ENCODE measurements around the gene RUNX3. TPM values are rescaled to one million over a fixed set of nuclear protein-coding genes. Genes with fewer than 3 reads are reported as not detected.

The RUNX3 gene
- total RNA-seq, 1 experiment from 2014 or later = 22.6 TPM

DNA sequence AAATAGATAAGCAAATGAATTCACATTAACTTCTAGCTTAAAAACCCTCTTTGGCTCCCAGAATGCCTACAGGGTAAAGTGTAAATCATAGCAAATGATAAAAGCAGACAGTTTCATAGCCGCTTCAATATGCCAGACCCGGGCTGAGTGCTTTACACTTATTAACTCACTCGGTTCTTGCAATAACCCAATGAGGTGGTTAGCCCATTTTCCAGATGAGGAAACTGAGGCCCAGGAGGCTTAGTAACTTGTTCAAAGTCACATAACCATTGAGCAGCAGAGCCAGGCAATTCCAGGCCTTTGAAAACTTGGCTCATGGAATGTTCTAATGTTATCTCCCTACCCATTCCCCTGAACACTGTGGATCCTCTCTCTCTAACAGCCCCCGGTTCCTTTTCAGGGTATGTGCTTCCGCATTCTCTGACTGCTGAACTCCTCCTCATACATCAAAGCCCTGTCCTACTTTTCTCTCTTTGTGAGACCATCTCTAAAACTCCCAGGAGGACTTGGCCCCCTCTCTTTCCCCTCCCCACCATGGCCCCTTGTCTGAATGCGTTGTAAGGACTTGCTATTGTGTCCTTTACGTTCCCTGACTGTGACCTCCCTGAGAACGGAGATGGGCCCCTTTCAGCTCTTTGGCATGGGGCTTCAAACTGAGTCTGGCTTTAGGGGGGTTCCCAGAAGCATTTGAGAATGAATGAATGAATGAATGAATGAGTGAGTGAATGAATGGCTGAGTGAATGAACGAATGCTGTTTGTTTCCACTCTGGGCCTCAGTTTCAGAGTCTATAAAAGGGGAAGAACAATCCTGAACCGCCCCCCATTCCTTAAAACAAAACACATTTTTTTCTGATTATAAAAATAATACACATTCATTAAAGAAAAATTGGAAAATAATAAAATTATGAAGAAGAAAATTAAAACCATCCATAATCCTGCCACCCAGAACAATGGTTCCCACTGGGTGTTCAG lies 15.6 kb upstream of the RUNX3 start:
- no TSS peak for BruUV-seq (replicated peaks)

GRCh38 chr1:24944318-24944717 lies 14.2 kb upstream of the RUNX3 start:
- H3K4me3 ChIP-seq (replicated peaks in 1 of 2; ENCODE audit: low read depth in 1 of 2, low read length in 2 of 2) = no peak overlapping the region
- no peak for DNase-seq (ENCODE audit: low read depth, low spot score)
- no peak overlapping the region for H3K4me2 ChIP-seq (ENCODE audit: low read length)
- H3K27ac ChIP-seq (ENCODE audit: low read depth, low read length) = no peak overlapping the region
- H4K20me1 ChIP-seq (ENCODE audit: insufficient read depth) = no peaks in the 10 kb centered on the region
- no peaks in the 10 kb centered on the region for H3K9me3 ChIP-seq (ENCODE audit: control insufficient read depth in 1 of 2, insufficient read depth in 1 of 2, low read depth in 1 of 2, low read length in 2 of 2)
- intact Hi-C loops (cut with micrococcal nuclease) = no loop called here
- no peaks in the 10 kb centered on the region for H3K4me1 ChIP-seq (ENCODE audit: control insufficient read depth in 1 of 2, insufficient read depth in 2 of 2, low read length in 2 of 2)
- RAD21 ChIA-PET (ENCODE audit: low non-redundant PET in 1 of 2, low total read pairs in 2 of 2, uncharacterized antibody in 2 of 2, unreplicated experiment in 2 of 2) = no interaction called here
- BruUV-seq (replicated peaks) = no TSS peak
- no peaks in the 10 kb centered on the region for H3K9me2 ChIP-seq (ENCODE audit: insufficient read depth)
- no peaks in the 10 kb centered on the region for H3K36me3 ChIP-seq (ENCODE audit: control insufficient read depth in 1 of 2, insufficient read depth in 2 of 2, low read length in 2 of 2)
- TF ChIP-seq POLR2A (IDR thresholded peaks at IDR 0.05; ENCODE audit: borderline replicate concordance, extremely low read depth, insufficient read depth, insufficient read length) (no peak), SP1 (IDR thresholded peaks at IDR 0.05; ENCODE audit: low read depth) (no peak), RAD21 (IDR thresholded peaks at IDR 0.05; ENCODE audit: low read depth) (no peak), SRF (IDR thresholded peaks at IDR 0.05; ENCODE audit: low read depth) (no peak), ZFX (IDR thresholded peaks at IDR 0.05) (no peak), ZNF274 (IDR thresholded peaks at IDR 0.05; ENCODE audit: low read depth, low read length) (no peak), CEBPB (IDR thresholded peaks at IDR 0.05; ENCODE audit: low read depth) (no peak), POLR2AphosphoS5 (IDR thresholded peaks at IDR 0.05; ENCODE audit: low read depth, low read length) (no peak), FOSL1 (IDR thresholded peaks at IDR 0.05; ENCODE audit: low read depth) (no peak)
- TF ChIP-seq, protein P1, sequence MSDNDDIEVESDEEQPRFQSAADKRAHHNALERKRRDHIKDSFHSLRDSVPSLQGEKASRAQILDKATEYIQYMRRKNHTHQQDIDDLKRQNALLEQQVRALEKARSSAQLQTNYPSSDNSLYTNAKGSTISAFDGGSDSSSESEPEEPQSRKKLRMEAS (IDR thresholded peaks at IDR 0.05) = no peak
- TF ChIP-seq, protein P2, sequence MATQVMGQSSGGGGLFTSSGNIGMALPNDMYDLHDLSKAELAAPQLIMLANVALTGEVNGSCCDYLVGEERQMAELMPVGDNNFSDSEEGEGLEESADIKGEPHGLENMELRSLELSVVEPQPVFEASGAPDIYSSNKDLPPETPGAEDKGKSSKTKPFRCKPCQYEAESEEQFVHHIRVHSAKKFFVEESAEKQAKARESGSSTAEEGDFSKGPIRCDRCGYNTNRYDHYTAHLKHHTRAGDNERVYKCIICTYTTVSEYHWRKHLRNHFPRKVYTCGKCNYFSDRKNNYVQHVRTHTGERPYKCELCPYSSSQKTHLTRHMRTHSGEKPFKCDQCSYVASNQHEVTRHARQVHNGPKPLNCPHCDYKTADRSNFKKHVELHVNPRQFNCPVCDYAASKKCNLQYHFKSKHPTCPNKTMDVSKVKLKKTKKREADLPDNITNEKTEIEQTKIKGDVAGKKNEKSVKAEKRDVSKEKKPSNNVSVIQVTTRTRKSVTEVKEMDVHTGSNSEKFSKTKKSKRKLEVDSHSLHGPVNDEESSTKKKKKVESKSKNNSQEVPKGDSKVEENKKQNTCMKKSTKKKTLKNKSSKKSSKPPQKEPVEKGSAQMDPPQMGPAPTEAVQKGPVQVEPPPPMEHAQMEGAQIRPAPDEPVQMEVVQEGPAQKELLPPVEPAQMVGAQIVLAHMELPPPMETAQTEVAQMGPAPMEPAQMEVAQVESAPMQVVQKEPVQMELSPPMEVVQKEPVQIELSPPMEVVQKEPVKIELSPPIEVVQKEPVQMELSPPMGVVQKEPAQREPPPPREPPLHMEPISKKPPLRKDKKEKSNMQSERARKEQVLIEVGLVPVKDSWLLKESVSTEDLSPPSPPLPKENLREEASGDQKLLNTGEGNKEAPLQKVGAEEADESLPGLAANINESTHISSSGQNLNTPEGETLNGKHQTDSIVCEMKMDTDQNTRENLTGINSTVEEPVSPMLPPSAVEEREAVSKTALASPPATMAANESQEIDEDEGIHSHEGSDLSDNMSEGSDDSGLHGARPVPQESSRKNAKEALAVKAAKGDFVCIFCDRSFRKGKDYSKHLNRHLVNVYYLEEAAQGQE (IDR thresholded peaks at IDR 0.05; ENCODE audit: low read depth) = no peak
- TF ChIP-seq, protein P3, sequence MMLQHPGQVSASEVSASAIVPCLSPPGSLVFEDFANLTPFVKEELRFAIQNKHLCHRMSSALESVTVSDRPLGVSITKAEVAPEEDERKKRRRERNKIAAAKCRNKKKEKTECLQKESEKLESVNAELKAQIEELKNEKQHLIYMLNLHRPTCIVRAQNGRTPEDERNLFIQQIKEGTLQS (IDR thresholded peaks at IDR 0.05) = no peak
- POLR2A ChIA-PET = no interaction called here
- H2AFZ ChIP-seq (ENCODE audit: low read depth, low read length, poor library complexity, severe bottlenecking) = no peak overlapping the region
- CTCF ChIA-PET = no interaction called here
- no peaks in the 10 kb centered on the region for H3K79me2 ChIP-seq (ENCODE audit: insufficient read depth, low read length)
- ATAC-seq = no peak
- no peak overlapping the region for H3K9ac ChIP-seq (ENCODE audit: low read length)
- no peaks in the 10 kb centered on the region for H3K27me3 ChIP-seq (ENCODE audit: insufficient read depth, low read length)

More for the DNA sequence above, 15.6 kb upstream of the RUNX3 start:
- Histone ChIP-seq H3K27ac (ENCODE audit: low read depth, low read length) (no peak overlapping the region), H3K9me3 (ENCODE audit: control insufficient read depth in 1 of 2, insufficient read depth in 1 of 2, low read depth in 1 of 2, low read length in 2 of 2) (no peaks in the 10 kb centered on the region), H3K79me2 (ENCODE audit: insufficient read depth, low read length) (no peaks in the 10 kb centered on the region), H3K27me3 (ENCODE audit: insufficient read depth, low read length) (no peaks in the 10 kb centered on the region), H4K20me1 (ENCODE audit: insufficient read depth) (no peaks in the 10 kb centered on the region), H3K36me3 (ENCODE audit: control insufficient read depth in 1 of 2, insufficient read depth in 2 of 2, low read length in 2 of 2) (no peaks in the 10 kb centered on the region), H3K4me2 (ENCODE audit: low read length) (no peak overlapping the region), H3K9ac (ENCODE audit: low read length) (no peak overlapping the region), H3K9me2 (ENCODE audit: insufficient read depth) (no peaks in the 10 kb centered on the region), H3K4me1 (ENCODE audit: control insufficient read depth in 1 of 2, insufficient read depth in 2 of 2, low read length in 2 of 2) (no peaks in the 10 kb centered on the region), H2AFZ (ENCODE audit: low read depth, low read length, poor library complexity, severe bottlenecking) (no peak overlapping the region), H3K4me3 (replicated peaks in 1 of 2; ENCODE audit: low read depth in 1 of 2, low read length in 2 of 2) (no peak overlapping the region)
- ChIA-PET RAD21 (ENCODE audit: low non-redundant PET in 1 of 2, low total read pairs in 2 of 2, uncharacterized antibody in 2 of 2, unreplicated experiment in 2 of 2) (no interaction called here), CTCF (no interaction called here), POLR2A (no interaction called here)
- TF ChIP-seq ZNF274 (IDR thresholded peaks at IDR 0.05; ENCODE audit: low read depth, low read length) (no peak), POLR2A (IDR thresholded peaks at IDR 0.05; ENCODE audit: borderline replicate concordance, extremely low read depth, insufficient read depth, insufficient read length) (no peak), POLR2AphosphoS5 (IDR thresholded peaks at IDR 0.05; ENCODE audit: low read depth, low read length) (no peak), RAD21 (IDR thresholded peaks at IDR 0.05; ENCODE audit: low read depth) (no peak), FOSL1 (IDR thresholded peaks at IDR 0.05; ENCODE audit: low read depth) (no peak), EGR1 (IDR thresholded peaks at IDR 0.05; ENCODE audit: low read depth) (no peak)
- TF ChIP-seq, protein P3 (IDR thresholded peaks at IDR 0.05) = no peak
- ATAC-seq (no peak), DNase-seq (ENCODE audit: low read depth, low spot score) (no peak)
- intact Hi-C loops (cut with micrococcal nuclease) = no loop called here
